ENCODE data around the gene TIAM1. TPM values are rescaled to one million over a fixed set of nuclear protein-coding genes. Genes with fewer than 3 reads are reported as not detected.
A peak's percentile ranks its signal among the peaks of the same experiment; 100 is the strongest.

Gene TIAM1
- total and polyA plus RNA-seq, 7 donors, result 0.21 to 1.7 (median 0.75) TPM

GRCh38 chr21:31346256-31346821, 2.3 kb upstream of the TIAM1 start:
- H3K4me1 ChIP-seq, result no peaks in the 10 kb centered on the region
- no peak for DNase-seq
- intact Hi-C loops (cut with DNase I), result no loop called here
- WGBS, 3 donors, result 75 to 82% (median 77%) methylated on average over 14 of the region's 14 CpGs
- no peaks in the 10 kb centered on the region for H3K9me3 ChIP-seq
- no peaks in the 10 kb centered on the region for H3K36me3 ChIP-seq (ENCODE audit: insufficient read depth in 1 of 2, low read depth in 1 of 2)
- H3K27ac ChIP-seq, result no peak overlapping the region
- no peak for TF ChIP-seq CTCF (IDR thresholded peaks at IDR 0.05)
- no peak for ATAC-seq
- H3K4me3 ChIP-seq, result no peak overlapping the region
- peaks cover 0 to 20% (median 3%) of the 10 kb centered on the region in 3 donors for H3K27me3 ChIP-seq (ENCODE audit: insufficient read depth in 3 of 3, low read length in 2 of 3)

- no peak for ATAC-seq
- intact Hi-C loops (cut with DNase I), result no loop called here
- H3K4me1 ChIP-seq, result no peaks in the 10 kb centered on the region
- H3K4me3 ChIP-seq, result no peak overlapping the region
- no peak overlapping the region for H3K27ac ChIP-seq
- no peak for TF ChIP-seq CTCF (IDR thresholded peaks at IDR 0.05)
- H3K9me3 ChIP-seq, result no peaks in the 10 kb centered on the region
- 82 to 94% (median 86%) methylated on average over 2 of the region's 2 CpGs for WGBS, 3 donors
- DNase-seq, result no peak
- H3K36me3 ChIP-seq (ENCODE audit: insufficient read depth in 1 of 2, low read depth in 1 of 2), result no peaks in the 10 kb centered on the region
- peaks cover 0 to 22% (median 3%) of the 10 kb centered on the region in 3 donors for H3K27me3 ChIP-seq (ENCODE audit: insufficient read depth in 3 of 3, low read length in 2 of 3)
Measured at GRCh38 chr21:31345136-31345535, 1.1 kb upstream of the TIAM1 start.

- H3K27me3 ChIP-seq (ENCODE audit: insufficient read depth in 3 of 3, low read length in 2 of 3), result peaks cover 3 to 22% (median 3%) of the 10 kb centered on the region in 3 donors
- intact Hi-C loops (cut with DNase I), result no loop called here
Measured at GRCh38 chr21:31343030-31343510, 991 bp downstream of the TIAM1 start.

GRCh38 chr21:31342348-31342747, 1.7 kb downstream of the TIAM1 start:
- Histone ChIP-seq H3K9me3 (no peaks in the 10 kb centered on the region), H3K36me3 (ENCODE audit: insufficient read depth in 1 of 2, low read depth in 1 of 2) (no peaks in the 10 kb centered on the region), H3K27me3 (ENCODE audit: insufficient read depth in 3 of 3, low read length in 2 of 3) (peaks cover 3 to 22% (median 3%) of the 10 kb centered on the region in 3 donors), H3K4me3 (no peak overlapping the region), H3K27ac (no peak overlapping the region), H3K4me1 (no peaks in the 10 kb centered on the region)
- WGBS, 3 donors, result 78 to 84% (median 81%) methylated on average over 3 of the region's 3 CpGs
- no peak for TF ChIP-seq CTCF (IDR thresholded peaks at IDR 0.05)
- DNase-seq (no peak), ATAC-seq (no peak)
- intact Hi-C loops (cut with DNase I), result no loop called here

More at GRCh38 chr21:31343030-31343510, 991 bp downstream of the TIAM1 start:
- H3K9me3 ChIP-seq, result no peaks in the 10 kb centered on the region
- no peak for DNase-seq
- H3K4me3 ChIP-seq, result peak overlapping the region; percentile 50
- H3K36me3 ChIP-seq (ENCODE audit: insufficient read depth in 1 of 2, low read depth in 1 of 2), result no peaks in the 10 kb centered on the region
- no peak overlapping the region for H3K27ac ChIP-seq
- ATAC-seq, result no peak
- TF ChIP-seq CTCF (IDR thresholded peaks at IDR 0.05), result no peak
- 11 to 57% (median 54%) methylated on average over 2 of the region's 2 CpGs for WGBS, 3 donors
- no peaks in the 10 kb centered on the region for H3K4me1 ChIP-seq

All from psoas muscle (tissue), 8 donors.